ENCODE results near the gene SCNN1A.

SCNN1A gene

DNA sequence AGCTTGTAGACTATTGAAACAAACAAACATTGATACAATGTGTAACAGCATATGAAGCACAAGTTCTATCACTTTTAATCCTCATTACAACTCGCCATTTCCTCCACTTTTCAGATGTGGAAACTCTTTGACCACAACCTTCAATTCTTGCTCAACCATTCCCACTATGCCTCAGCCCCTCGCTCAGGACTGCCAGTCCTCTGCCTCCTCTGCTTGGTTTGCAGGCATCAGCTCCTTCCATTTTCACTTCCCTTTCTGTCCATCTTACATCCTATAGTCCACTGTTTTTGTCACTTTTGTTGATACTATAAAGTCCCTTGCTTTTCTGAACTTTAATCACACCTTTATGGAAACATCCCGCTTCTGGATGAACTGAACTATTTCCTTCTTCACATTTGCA, 41.2 kb upstream of the SCNN1A start:
- TF ChIP-seq, protein P1, sequence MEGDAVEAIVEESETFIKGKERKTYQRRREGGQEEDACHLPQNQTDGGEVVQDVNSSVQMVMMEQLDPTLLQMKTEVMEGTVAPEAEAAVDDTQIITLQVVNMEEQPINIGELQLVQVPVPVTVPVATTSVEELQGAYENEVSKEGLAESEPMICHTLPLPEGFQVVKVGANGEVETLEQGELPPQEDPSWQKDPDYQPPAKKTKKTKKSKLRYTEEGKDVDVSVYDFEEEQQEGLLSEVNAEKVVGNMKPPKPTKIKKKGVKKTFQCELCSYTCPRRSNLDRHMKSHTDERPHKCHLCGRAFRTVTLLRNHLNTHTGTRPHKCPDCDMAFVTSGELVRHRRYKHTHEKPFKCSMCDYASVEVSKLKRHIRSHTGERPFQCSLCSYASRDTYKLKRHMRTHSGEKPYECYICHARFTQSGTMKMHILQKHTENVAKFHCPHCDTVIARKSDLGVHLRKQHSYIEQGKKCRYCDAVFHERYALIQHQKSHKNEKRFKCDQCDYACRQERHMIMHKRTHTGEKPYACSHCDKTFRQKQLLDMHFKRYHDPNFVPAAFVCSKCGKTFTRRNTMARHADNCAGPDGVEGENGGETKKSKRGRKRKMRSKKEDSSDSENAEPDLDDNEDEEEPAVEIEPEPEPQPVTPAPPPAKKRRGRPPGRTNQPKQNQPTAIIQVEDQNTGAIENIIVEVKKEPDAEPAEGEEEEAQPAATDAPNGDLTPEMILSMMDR (conservative IDR thresholded peaks at IDR 0.05; ENCODE audit: low read length), result no peak
- DNase-seq (ENCODE audit: low read depth), result no peak
- no peak overlapping the region for H3K4me3 ChIP-seq (ENCODE audit: low read length)

DNA sequence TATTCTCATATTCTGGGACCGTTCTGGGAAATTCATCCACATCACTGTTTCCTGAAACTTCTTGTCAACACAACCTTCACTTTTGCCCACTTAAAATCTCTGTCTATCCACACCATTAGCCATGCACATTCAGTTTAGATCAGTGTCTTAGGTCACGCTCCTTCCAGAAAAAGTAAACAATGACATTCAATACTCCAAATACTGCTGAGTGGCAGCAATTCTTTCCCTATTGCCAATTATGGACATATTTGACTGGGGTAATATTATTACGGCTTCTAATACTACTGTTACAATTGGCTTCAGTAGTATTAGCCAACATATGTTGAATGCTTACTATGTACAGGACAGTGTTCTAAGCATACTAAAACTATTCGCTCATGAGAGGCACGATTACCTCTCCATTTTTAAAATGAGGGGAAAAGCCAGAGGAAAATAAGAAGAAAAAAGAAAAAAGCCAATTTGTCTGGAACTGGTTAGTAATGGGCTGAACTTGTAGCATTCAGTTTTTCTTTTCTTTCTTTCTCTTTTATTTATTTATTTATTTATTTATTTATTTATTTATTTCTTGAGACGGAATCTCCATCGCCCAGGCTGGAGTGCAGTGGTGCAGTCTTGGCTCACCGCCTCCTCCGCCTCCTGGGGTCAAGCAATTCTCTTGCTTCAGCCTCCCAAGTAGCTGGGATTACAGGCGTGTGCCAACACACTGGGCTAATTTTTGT, 32.0 kb upstream of the SCNN1A start:
- TF ChIP-seq, protein P1 (conservative IDR thresholded peaks at IDR 0.05; ENCODE audit: low read length), result no peak
- no peak overlapping the region for H3K4me3 ChIP-seq (ENCODE audit: low read length)
- DNase-seq (ENCODE audit: low read depth), result no peak

DNA sequence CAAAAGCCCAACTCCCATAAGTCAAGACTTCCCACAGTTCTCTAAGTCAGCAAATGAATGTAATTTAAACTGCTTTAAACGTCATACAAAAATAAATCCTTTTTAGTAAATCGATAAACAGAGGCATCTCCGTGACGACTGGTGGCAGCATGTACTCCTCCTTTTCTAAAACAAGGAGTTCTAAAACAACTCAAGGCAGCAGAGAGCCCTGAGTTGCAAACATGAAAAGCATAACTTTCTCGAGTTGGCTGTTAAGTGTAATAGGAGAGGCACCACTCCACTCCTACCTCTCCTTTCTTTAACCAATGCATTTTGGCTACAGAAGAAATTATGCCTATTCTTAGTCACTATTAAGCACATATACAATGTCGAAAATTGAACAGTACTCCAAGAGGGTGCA, 30.6 kb upstream of the SCNN1A start:
- TF ChIP-seq, protein P1 (conservative IDR thresholded peaks at IDR 0.05; ENCODE audit: low read length), result no peak
- H3K4me3 ChIP-seq (ENCODE audit: low read length), result no peak overlapping the region
- DNase-seq (ENCODE audit: low read depth), result no peak

DNA sequence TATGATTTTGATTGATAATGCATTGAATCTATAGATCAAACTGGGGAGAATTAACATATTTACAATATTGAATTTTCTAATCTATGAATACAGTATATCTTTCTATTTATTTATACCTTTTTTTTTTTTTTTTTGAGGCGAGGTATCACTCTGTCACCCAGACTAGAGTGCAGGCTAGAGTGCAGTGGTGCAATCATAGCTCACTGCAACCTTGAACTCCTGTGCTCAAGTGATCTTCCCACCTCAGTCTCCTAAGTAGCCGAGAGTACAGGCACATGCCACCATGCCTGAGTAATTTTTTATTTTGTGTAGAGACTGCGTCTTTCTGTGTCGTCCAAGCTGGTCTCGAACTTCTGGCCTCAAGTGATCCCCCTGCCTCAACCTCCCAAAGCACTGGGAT, 29.0 kb upstream of the SCNN1A start:
- H3K4me3 ChIP-seq (ENCODE audit: low read length), result no peak overlapping the region
- TF ChIP-seq, protein P1 (conservative IDR thresholded peaks at IDR 0.05; ENCODE audit: low read length), result no peak
- no peak for DNase-seq (ENCODE audit: low read depth)

DNA sequence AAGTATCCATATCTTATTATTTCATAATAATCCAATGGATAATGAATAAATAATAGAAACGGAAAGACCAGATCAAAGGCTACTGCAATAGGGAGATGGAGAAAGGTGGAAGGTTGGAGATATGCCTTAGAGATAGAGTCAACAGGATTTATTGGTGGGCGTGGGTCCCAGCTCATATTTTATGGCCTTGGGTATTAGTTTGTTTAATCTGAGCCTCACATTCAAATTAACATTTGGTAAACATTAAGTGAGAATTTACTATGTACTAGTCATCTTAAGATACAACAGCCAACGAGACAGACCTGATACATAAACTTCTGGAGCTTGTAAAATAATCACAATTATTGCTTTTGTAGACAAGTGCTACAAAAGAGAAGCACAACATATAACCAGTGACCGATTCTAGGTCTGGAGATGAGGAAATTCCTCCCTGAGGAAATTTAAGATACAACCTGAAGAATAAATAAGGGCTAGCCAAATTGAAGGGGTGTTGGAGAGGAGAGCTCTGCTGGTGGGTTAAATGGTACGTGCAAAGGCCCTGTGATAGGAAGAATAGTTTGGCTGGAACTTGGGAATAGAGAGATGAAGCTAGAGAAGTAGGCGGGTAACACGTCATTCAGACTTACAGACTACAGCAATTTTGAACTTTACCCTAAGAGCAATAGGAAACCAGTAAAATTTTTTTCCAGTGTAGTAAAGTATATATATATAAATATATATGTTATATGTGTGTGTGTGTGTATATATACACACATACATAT, 24.7 kb upstream of the SCNN1A start:
- TF ChIP-seq, protein P1 (conservative IDR thresholded peaks at IDR 0.05; ENCODE audit: low read length), result no peak
- no peak for DNase-seq (ENCODE audit: low read depth)
- H3K4me3 ChIP-seq (ENCODE audit: low read length), result no peak overlapping the region

DNA sequence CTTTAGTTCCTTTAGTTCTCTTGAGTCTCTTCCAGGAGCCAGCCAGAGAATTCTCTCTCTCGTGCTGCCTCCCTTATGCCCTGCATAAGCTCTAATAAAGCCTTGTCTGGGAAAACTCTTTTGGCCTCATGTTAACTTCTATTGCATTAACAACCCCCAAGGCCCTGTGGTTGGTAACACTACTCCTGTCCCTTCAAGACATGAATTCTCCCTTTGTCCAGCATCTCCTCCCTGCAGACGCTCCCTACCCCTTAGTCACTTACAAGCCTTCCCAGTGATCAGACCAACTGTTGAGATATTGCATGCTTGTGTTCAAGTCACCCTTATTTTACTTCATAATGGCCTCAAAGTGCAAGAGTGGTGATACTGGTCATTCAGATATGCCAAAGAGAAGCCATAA, 20.7 kb upstream of the SCNN1A start:
- TF ChIP-seq, protein P1 (conservative IDR thresholded peaks at IDR 0.05; ENCODE audit: low read length), result no peak
- H3K4me3 ChIP-seq (ENCODE audit: low read length), result no peak overlapping the region
- peak; percentile 23 for DNase-seq (ENCODE audit: low read depth)

DNA sequence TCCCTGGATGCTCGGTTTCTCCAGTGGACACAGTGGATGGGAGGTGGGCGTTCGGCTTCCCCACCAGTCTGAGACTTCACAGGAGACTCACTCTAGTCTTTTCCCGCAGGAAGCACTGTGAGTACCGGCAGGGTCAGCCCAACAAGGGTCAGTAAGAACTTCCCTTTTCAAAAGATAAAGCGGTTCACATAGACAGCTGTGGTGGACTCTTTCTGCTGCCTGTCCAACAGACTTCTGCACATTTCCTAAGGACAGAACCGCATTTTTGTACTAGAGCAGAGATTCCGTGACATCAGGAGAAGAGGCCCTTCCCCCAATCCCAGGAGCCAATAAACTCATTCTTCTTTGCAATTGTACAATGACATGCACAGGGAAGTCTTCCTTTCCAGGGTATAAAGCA, 19.0 kb upstream of the SCNN1A start:
- DNase-seq (ENCODE audit: low read depth), result no peak
- TF ChIP-seq, protein P1 (conservative IDR thresholded peaks at IDR 0.05; ENCODE audit: low read length), result no peak

More for the DNA sequence above, 19.0 kb upstream of the SCNN1A start:
- H3K4me3 ChIP-seq (ENCODE audit: low read length), result no peak overlapping the region

Measured in AG10803 (cell line).